ENCODE results near the gene DIABLO.

DNA sequence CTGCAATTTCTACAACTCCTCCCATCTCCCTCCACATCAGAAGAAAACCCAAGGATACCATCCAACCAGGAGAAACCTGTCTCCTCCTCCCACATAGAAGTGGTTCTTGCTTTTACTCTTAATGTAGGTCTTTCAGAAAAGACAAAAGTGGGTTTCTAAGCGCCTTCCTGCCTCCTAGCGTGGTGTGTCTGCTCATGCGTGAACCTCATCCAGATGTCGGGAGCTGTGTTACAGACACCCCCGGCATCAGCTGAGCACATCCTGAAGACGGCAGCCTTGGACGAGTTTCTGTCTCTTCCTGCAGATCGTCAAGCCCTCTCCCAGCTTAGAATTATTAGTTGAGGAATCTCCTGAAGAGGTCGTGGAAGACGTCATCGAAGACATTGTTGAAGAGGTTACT, 33.4 kb downstream of the DIABLO start:
- TF ChIP-seq, protein P1, sequence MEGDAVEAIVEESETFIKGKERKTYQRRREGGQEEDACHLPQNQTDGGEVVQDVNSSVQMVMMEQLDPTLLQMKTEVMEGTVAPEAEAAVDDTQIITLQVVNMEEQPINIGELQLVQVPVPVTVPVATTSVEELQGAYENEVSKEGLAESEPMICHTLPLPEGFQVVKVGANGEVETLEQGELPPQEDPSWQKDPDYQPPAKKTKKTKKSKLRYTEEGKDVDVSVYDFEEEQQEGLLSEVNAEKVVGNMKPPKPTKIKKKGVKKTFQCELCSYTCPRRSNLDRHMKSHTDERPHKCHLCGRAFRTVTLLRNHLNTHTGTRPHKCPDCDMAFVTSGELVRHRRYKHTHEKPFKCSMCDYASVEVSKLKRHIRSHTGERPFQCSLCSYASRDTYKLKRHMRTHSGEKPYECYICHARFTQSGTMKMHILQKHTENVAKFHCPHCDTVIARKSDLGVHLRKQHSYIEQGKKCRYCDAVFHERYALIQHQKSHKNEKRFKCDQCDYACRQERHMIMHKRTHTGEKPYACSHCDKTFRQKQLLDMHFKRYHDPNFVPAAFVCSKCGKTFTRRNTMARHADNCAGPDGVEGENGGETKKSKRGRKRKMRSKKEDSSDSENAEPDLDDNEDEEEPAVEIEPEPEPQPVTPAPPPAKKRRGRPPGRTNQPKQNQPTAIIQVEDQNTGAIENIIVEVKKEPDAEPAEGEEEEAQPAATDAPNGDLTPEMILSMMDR (conservative IDR thresholded peaks at IDR 0.05; ENCODE audit: low read depth, low read length), result no peak
- no peak for TF ChIP-seq EZH2phosphoT487 (IDR thresholded peaks at IDR 0.05; ENCODE audit: borderline replicate concordance, low read length)
- no peak for TF ChIP-seq EZH2 (IDR thresholded peaks at IDR 0.05; ENCODE audit: low read length, unreplicated experiment)

Data from PC-3 (cell line).